HL-60 (cell line): ENCODE results near the gene PLXNA3.
A peak's percentile ranks its signal among the peaks of the same experiment; 100 is the strongest.

Experiments used
- DNase-seq, 2 experiments: peaks; one replicate each; pipeline ENCODE4 v3.0.0-alpha.2; 2010 to 2020; ENCODE audit warnings: low read depth in 1 of 2, low spot score in 1 of 2
- H3K27ac ChIP-seq: fragments of 250-450 bp; sonication (Bioruptor Pico); replicated peaks from 2 replicates; pipeline ENCODE4 v1.5.1; 2020; ENCODE audit warnings: mild to moderate bottlenecking, moderate library complexity
- H3K27me3 ChIP-seq: fragments of 250-450 bp; sonication (Bioruptor Pico); 2 replicates; pipeline ENCODE4 v1.5.1; 2021; ENCODE audit warnings: mild to moderate bottlenecking, moderate library complexity; ENCODE audit not compliant: insufficient read depth, poor library complexity, severe bottlenecking
- H3K4me3 ChIP-seq: replicated peaks from 2 replicates; pipeline ENCODE4 v1.5.1; 2011; ENCODE audit warnings: mild to moderate bottlenecking, control low read depth, low read length; ENCODE audit not compliant: insufficient read depth
- CTCF ChIP-seq: IDR thresholded peaks from one replicate; pipeline ENCODE4 v1.5.1; 2011; ENCODE audit warnings: low read length, control low read depth, inconsistent platforms; ENCODE audit not compliant: insufficient read depth
- GABPA ChIP-seq: IDR thresholded peaks from 2 replicates; pipeline ENCODE4 v1.6.1; 2012; ENCODE audit warnings: low read depth
- POLR2AphosphoS5 ChIP-seq: IDR thresholded peaks from 2 replicates; pipeline ENCODE4 v1.6.1; 2012; ENCODE audit warnings: low read depth
- REST ChIP-seq: IDR thresholded peaks from 2 replicates; pipeline ENCODE4 v1.6.1; 2012; ENCODE audit warnings: low read depth; ENCODE audit not compliant: insufficient replicate concordance
- SPI1 ChIP-seq: IDR thresholded peaks from 2 replicates; pipeline ENCODE4 v1.6.1; 2012; ENCODE audit warnings: low read depth, mild to moderate bottlenecking, borderline replicate concordance

Gene PLXNA3

GRCh38 chrX:154486052-154486395, 27.9 kb downstream of the PLXNA3 start:
- Histone ChIP-seq H3K27ac (peak overlapping the region; percentile 80), H3K27me3 (no peaks in the 10 kb centered on the region), H3K4me3 (peak overlapping the region; percentile 59)
- peak in 1 of 2 experiments; percentile 22 for DNase-seq
- no peak for TF ChIP-seq CTCF
- no peak for TF ChIP-seq SPI1
- no peak for TF ChIP-seq GABPA
- no peak for TF ChIP-seq POLR2AphosphoS5
- TF ChIP-seq REST, result no peak

- Histone ChIP-seq H3K4me3 (peak within 1 kb of the TSS; percentile 59), H3K27me3 (no peaks in the 10 kb centered on the region), H3K27ac (peak within 1 kb of the TSS; percentile 80)
- peak; percentile 26 to 38 for DNase-seq
- no peak for TF ChIP-seq REST
- no peak for TF ChIP-seq CTCF
- no peak for TF ChIP-seq POLR2AphosphoS5
- no peak for TF ChIP-seq GABPA
- TF ChIP-seq SPI1, result no peak
Measured at GRCh38 chrX:154486396-154487207, 28.5 kb downstream of the PLXNA3 start, which contains the start of gene UBL4A. Gene UBL4A (minus strand): TSS chrX:154486615. CDS start chrX:154486584, 31 bp downstream.

- Histone ChIP-seq H3K27ac (no peak overlapping the region), H3K4me3 (no peak overlapping the region), H3K27me3 (no peaks in the 10 kb centered on the region)
- TF ChIP-seq REST (no peak), POLR2AphosphoS5 (no peak), SPI1 (no peak), GABPA (no peak), CTCF (no peak)
- DNase-seq, result no peak
Measured at GRCh38 chrX:154487518-154488290, 29.6 kb downstream of the PLXNA3 start.
